ENCODE measurements around the gene RTN4IP1. TPM values are rescaled to one million over a fixed set of nuclear protein-coding genes. Genes with fewer than 3 reads are reported as not detected.

RTN4IP1 gene
- total and polyA plus RNA-seq, 10 of the 15 experiments (the other 5 are each of a cell fraction or from before 2014, with no cell fraction given): 8.2 to 17.0 (median 9.8) TPM

- TF ChIP-seq MAX (IDR thresholded peaks at IDR 0.05; ENCODE audit: low read depth, low read length): no peak
Observed at GRCh38 chr6:106611030-106611429, 18.3 kb downstream of the RTN4IP1 start (continued).

- intact Hi-C loops (cut with micrococcal nuclease; ENCODE audit: unreplicated experiment): loop anchor here (1.0 kb wide), 1 partner anchor 79 kb away; no protein-coding TSS in a partner anchor
- Histone ChIP-seq H3K79me2 (ENCODE audit: control insufficient read depth, insufficient read depth, low read length) (no peaks in the 10 kb centered on the region), H3K4me1 (ENCODE audit: control insufficient read depth, insufficient read depth, low read length) (no peaks in the 10 kb centered on the region; the same call in 1 of the 2 replicates), H2AFZ (ENCODE audit: control insufficient read depth, low read depth, low read length) (no peak overlapping the region), H3K27me3 (replicated peaks in 1 of 2; ENCODE audit: control insufficient read depth in 2 of 2, insufficient read depth in 2 of 2, low read length in 1 of 2) (no peaks in the 10 kb centered on the region), H3K4me3 (no peak overlapping the region), H4K20me1 (ENCODE audit: control insufficient read depth, insufficient read depth) (no peaks in the 10 kb centered on the region), H3K36me3 (ENCODE audit: control insufficient read depth in 2 of 2, insufficient read depth in 2 of 2, low read length in 1 of 2) (no peaks in the 10 kb centered on the region), H3K9ac (ENCODE audit: control insufficient read depth, insufficient read depth, low read length) (no peak overlapping the region), H3K27ac (ENCODE audit: control insufficient read depth, insufficient read depth) (no peak overlapping the region), H3K4me2 (ENCODE audit: control insufficient read depth, insufficient read depth) (no peak overlapping the region), H3K9me3 (replicated peaks; ENCODE audit: control insufficient read depth, insufficient read depth, low read length) (no peaks in the 10 kb centered on the region)
- TF ChIP-seq NKRF (conservative IDR thresholded peaks at IDR 0.05) (no peak), ELK1 (IDR thresholded peaks at IDR 0.05; ENCODE audit: low read depth, low read length) (no peak), JUND (IDR thresholded peaks at IDR 0.05; ENCODE audit: low read depth, low read length) (no peak), RAD21 (IDR thresholded peaks at IDR 0.05; ENCODE audit: insufficient read depth, low read depth, low read length) (peak; percentile 71), CTCF (IDR thresholded peaks at IDR 0.05 in 2 of 3, conservative IDR thresholded peaks at IDR 0.05 in 1 of 3; ENCODE audit: control insufficient read depth in 2 of 3, extremely low read depth in 1 of 3, insufficient read depth in 1 of 3, low read depth in 3 of 3, low read length in 3 of 3) (peak; percentile 49 to 55 (median 50); a peak in 5 of 6 replicates), SMC3 (IDR thresholded peaks at IDR 0.05; ENCODE audit: borderline replicate concordance, low read length) (peak; percentile 71)
- SMC1A ChIA-PET (ENCODE audit: uncharacterized antibody, unreplicated experiment): interaction anchor here (0.6 to 4.6 kb wide), 23 partner anchors 11 to 388 kb away, joined by 3 to 35 read pairs (median 4); no protein-coding TSS in a partner anchor
- RAD21 ChIA-PET (ENCODE audit: unreplicated experiment): interaction anchor here (0.5 to 2.5 kb wide), 13 partner anchors 16 to 388 kb away, joined by 3 to 20 read pairs (median 5); no protein-coding TSS in a partner anchor
- DNase-seq (ENCODE audit: low read depth, low spot score) (no peak), ATAC-seq (peak; percentile 90), FAIRE-seq (no peak)
- no TSS peak for BruUV-seq (replicated peaks)
- CTCF ChIA-PET: interaction anchor here (0.6 to 4.4 kb wide), 29 partner anchors 8 to 1178 kb away, joined by 3 to 85 read pairs (median 4); partner anchors contain the start of gene CD24
- in situ Hi-C loops (cut with MboI): loop anchor here (5.0 kb wide), 1 partner anchor 373 kb away; no protein-coding TSS in a partner anchor
- WGBS (ENCODE audit: insufficient coverage, insufficient replicate concordance, low lambda C conversion rate, missing lambda C conversion rate): 61% methylated on average over 6 of the region's 6 CpGs
- POLR2A ChIA-PET: no interaction called here
Observed at GRCh38 chr6:106609699-106610098, 19.6 kb downstream of the RTN4IP1 start.

Measured in GM12878 (cell line).